Activated naive CD4-positive, alpha-beta T cell treated with anti-CD3 and anti-CD28 coated beads for 36 hours (primary cell): ENCODE data around the gene ACOX2. TPM values are rescaled to one million over a fixed set of nuclear protein-coding genes. Genes with fewer than 3 reads are reported as not detected.
A peak's percentile ranks its signal among the peaks of the same experiment; 100 is the strongest.

Experiments used
- CTCF ChIA-PET: fragments of 350-600 bp; sonication (Branson Sonifier 250); formaldehyde crosslinking; loops from one replicate; lab custom pipeline; 2021; ENCODE audit warnings: antibody characterized with exemption; lab: Charles Lee
- DNase-seq: peaks from one replicate; pipeline ENCODE4 v3.0.0-alpha.2; 2020
- H3K27ac Mint-ChIP-seq: one replicate; pipeline ENCODE4 v1.8.0; 2021; ENCODE audit warnings: mild to moderate bottlenecking, mixed read lengths
- H3K27me3 Mint-ChIP-seq: one replicate; pipeline ENCODE4 v1.8.0; 2021; ENCODE audit warnings: low read depth, mixed read lengths
- H3K36me3 Mint-ChIP-seq: one replicate; pipeline ENCODE4 v1.8.0; 2021; ENCODE audit warnings: low read depth, mixed read lengths
- H3K4me1 Mint-ChIP-seq: one replicate; pipeline ENCODE4 v1.8.0; 2021; ENCODE audit warnings: low read depth, mixed read lengths
- H3K4me3 Mint-ChIP-seq: one replicate; pipeline ENCODE4 v1.8.0; 2021; ENCODE audit warnings: mild to moderate bottlenecking, moderate library complexity, mixed read lengths
- H3K9me3 Mint-ChIP-seq: one replicate; pipeline ENCODE4 v1.8.0; 2021; ENCODE audit warnings: mixed read lengths
- intact Hi-C: fragments of 100-400 bp; cut with micrococcal nuclease; formaldehyde crosslinking; loops from one replicate; pipeline ENCODE4 v1.15.1; 2023
- total RNA-seq, 2 experiments: library from RNA; stranded (reverse); gene quantifications; one replicate each; pipeline ENCODE4 v1.2.3, GENCODE V29; 2021

Gene ACOX2
- total RNA-seq, 2 experiments from 2014 or later = not detected

DNA sequence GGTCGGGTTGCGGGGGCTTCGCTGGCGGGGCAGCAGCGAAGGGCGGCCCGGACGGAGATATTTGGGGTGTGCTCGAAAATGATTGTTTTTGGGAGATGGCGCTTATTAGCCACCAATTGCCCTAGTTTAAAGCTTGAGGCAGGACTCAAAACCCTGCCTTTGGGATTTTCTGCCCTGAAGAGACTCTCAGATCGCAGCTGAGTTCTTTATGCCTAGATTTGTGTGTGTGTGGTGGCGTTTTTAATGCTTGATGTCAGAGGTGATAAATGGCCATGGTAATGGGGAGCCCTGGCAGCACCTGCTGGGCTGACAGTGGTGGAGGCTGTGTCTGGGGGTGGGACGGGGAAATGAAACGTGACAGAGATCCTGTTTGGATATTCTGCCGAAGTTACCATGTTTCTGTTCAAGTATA, 44.5 kb downstream of the ACOX2 start:
- Mint-ChIP-seq H3K4me1 (peaks cover 52% of the 10 kb centered on the region), H3K27ac (peak overlapping the region; percentile 80), H3K4me3 (peak overlapping the region; percentile 88), H3K27me3 (no peaks in the 10 kb centered on the region), H3K36me3 (no peaks in the 10 kb centered on the region), H3K9me3 (no peaks in the 10 kb centered on the region)
- peak; percentile 64 for DNase-seq
- intact Hi-C loops = loop anchor here (1.0 to 5.0 kb wide), 7 partner anchors 29 to 255 kb away; partner anchors contain the start of genes ABHD6, HTD2, PDHB and PXK
- CTCF ChIA-PET = interaction anchor here (0.6 to 4.7 kb wide), 11 partner anchors 21 to 1130 kb away, joined by 3 to 33 read pairs (median 5); partner anchors contain the start of genes HTD2 and RPP14

DNA sequence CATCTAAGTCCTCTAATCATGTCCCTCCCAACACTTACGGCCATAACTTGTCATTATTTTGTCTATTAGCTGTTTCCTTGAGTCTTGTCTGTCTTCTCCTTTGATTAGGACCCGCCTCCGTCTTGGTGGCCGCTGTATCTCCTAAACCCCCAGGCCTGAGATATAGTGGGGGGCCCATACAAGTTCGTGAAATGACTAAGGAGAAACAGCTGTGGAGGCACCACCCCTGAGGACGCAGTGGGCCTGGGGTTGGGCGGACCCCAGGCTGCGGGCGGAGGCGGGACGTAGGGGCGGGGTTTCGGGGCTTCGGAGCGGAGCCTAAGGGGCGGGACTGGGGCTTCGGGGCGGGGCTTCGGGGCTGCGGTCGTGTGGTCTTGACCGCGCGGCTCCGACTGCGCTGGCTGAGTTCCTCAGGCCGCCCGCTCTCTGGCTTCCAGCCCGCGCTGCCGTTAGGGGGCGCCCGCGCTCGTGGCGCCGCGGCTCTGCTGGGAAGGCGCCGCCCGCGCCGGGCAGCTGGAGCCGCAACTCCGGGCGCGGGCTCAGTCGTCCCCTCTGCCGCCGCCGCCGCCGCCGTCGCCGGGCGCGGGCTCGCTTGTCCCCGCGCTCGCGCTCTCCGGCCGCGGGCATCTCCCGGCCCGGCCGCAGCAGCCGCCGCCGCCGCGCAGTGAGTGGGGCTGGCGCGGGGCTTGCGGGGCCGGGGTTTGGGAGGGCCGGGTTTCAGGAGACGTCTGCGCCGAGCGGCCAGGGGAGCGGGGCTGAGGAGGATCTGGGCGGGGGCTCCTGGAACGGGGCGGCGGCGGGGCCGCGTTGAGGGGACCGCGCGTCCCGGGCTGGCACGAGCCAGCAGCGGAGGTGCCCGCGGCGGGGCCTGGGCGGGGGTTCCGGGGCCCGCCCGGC, 45.2 kb downstream of the ACOX2 start, which contains the start of gene KCTD6:
TSS of gene KCTD6 (plus strand) at position 591 of the 897 bp plus-strand sequence. CDS start 6,660 bp downstream, outside the sequence.
- no peaks in the 10 kb centered on the region for H3K27me3 Mint-ChIP-seq
- H3K4me1 Mint-ChIP-seq = peaks cover 47% of the 10 kb centered on the region
- H3K9me3 Mint-ChIP-seq = no peaks in the 10 kb centered on the region
- intact Hi-C loops = loop anchor here (1.0 to 5.0 kb wide), 9 partner anchors 20 to 254 kb away; partner anchors contain the start of genes ABHD6, HTD2, PDHB and PXK
- peak within 1 kb of the TSS; percentile 88 for H3K4me3 Mint-ChIP-seq
- H3K27ac Mint-ChIP-seq = peak within 1 kb of the TSS; percentile 80
- DNase-seq = peak; percentile 83
- CTCF ChIA-PET = interaction anchor here (0.5 to 4.7 kb wide), 19 partner anchors 9 to 1131 kb away, joined by 3 to 33 read pairs (median 4); partner anchors contain the start of genes HTD2, PXK and RPP14
- H3K36me3 Mint-ChIP-seq = no peaks in the 10 kb centered on the region

DNA sequence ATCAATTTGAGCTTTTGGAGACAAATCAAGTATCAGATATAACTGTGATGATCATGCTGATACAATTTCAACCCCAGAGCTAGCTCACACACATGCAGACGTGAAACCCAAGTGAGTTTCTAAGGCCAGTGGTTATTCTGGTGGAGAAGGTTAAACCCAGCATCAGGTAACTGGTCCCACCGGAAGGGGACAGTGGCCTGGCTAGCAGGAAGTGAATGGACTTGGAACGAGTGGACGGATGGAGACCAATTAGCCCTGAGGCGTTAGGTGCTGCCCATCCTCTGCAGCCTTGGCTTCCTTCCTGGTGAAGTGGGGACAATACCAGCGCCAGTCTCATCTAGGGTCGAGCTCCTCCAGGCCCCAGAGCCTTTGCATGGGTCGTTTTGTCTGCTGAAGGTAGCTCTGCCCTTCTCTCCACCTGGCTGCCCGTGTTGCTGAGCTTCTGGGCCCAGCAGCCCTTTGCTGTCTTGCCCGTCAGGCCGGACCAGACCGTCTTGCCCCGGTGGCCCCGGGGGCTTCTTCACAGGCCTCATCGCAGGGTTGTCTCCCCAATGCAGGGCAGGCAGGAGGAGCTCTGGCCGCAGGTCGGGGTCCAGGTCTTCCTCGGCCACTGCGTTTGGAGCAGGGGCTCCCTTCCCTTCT, 46.0 kb downstream of the ACOX2 start:
- Mint-ChIP-seq H3K27ac (no peak overlapping the region), H3K9me3 (no peaks in the 10 kb centered on the region), H3K4me3 (peak overlapping the region; percentile 45), H3K4me1 (peaks cover 39% of the 10 kb centered on the region), H3K27me3 (no peaks in the 10 kb centered on the region), H3K36me3 (no peaks in the 10 kb centered on the region)
- intact Hi-C loops = loop anchor here (1.0 to 5.0 kb wide), 4 partner anchors 20 to 254 kb away; partner anchors contain the start of gene ABHD6
- CTCF ChIA-PET = interaction anchor here (0.9 to 4.7 kb wide), 15 partner anchors 9 to 183 kb away, joined by 3 to 33 read pairs (median 4); partner anchors contain the start of genes HTD2, PXK and RPP14
- no peak for DNase-seq

DNA sequence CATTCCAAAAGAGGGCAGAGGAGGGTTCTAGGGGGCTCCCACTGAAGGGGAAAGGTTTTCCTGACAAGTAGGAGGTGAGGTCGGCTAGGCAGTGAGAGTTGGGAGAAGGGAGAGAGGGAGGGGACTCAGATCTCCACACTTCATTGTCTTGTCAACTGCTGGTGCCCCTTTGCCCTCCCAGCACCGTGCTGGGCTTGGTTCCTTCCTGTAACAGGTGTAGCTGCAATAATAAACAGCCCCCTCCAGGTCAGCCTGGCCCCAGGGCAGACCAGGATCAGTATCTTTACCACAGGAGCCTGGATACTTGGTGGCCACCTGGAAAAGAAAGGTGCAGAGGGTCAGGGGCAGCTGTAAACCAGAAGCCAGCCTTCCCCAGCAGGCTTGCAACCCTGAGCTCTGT, 48.0 kb downstream of the ACOX2 start:
- CTCF ChIA-PET = no interaction called here
- H3K36me3 Mint-ChIP-seq = no peaks in the 10 kb centered on the region
- peaks cover 23% of the 10 kb centered on the region for H3K4me1 Mint-ChIP-seq
- intact Hi-C loops = no loop called here
- no peak overlapping the region for H3K4me3 Mint-ChIP-seq
- no peaks in the 10 kb centered on the region for H3K27me3 Mint-ChIP-seq
- H3K27ac Mint-ChIP-seq = no peak overlapping the region
- DNase-seq = no peak
- no peaks in the 10 kb centered on the region for H3K9me3 Mint-ChIP-seq

DNA sequence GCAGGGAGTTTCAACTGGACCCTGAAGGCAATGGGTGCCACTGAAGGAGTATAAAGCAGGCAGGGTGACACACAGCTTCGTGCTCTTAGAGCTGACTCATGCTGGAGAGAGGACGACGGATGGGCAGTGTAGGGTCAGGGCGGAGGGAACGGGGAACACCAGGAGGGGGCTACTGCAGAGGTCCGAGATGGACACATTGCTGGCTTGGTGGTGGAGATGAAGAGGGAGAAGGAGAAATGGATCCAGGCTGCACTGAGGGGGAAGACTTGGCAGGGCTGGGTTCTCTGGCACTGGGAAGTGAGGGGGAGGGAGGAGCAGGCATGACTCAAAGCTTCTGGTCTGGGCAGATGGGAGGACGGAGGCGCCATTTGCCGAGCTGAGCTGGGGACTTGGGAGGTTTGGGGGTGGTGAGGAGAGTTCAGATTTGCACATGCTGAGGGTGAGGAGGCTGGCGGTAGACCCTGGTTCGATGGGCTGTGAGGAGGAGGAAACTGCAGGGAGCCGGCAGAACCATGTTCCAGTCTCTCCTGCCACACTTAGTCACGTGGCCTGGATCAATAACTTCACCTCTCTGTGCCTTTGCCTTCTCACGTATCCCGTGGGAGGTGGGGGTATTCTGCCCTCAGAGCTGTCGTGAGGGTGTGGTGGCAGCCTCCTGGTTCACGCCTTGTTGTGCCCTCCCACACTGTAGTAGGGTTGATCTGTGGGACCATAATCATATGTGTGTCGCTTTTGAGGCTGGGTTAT, 49.7 kb downstream of the ACOX2 start:
- H3K27ac Mint-ChIP-seq = no peak overlapping the region
- H3K36me3 Mint-ChIP-seq = no peaks in the 10 kb centered on the region
- no peaks in the 10 kb centered on the region for H3K27me3 Mint-ChIP-seq
- DNase-seq = no peak
- H3K4me3 Mint-ChIP-seq = no peak overlapping the region
- CTCF ChIA-PET = interaction anchor here (0.7 to 1.4 kb wide), 2 partner anchors 152 to 179 kb away, joined by 3 read pairs; no protein-coding TSS in a partner anchor
- intact Hi-C loops = no loop called here
- peaks cover 8% of the 10 kb centered on the region for H3K4me1 Mint-ChIP-seq
- H3K9me3 Mint-ChIP-seq = no peaks in the 10 kb centered on the region

DNA sequence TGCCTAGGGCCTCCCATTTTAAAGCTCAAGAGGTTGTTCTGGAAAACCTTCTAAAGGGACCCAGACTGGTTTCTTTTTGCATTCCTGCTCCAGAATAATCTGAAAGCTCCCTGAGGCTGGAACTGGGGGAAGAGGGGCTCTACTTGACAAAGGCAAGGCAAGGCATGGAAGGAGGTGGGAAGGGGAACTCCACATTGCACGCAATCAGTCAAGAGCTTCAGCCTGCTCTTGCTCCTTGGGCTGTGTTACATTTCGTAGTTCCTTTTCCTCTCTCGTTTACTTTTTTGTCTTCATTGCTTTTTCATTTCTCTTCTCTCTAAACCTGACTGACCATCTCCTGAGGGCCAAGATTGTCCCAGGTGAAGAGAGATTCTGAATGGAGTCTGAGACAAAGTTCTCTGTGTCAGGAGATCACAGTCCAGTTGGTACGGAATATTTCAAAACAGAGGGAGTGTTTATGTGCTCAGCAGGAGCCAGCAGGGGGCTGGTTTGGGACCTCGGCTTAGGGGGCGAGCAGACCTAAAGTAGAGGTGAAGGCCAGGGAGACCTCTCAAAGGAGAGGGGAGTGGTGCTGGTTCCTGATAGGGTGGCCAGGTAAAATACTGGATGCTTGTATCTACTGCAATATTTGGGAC, 51.1 kb downstream of the ACOX2 start:
- intact Hi-C loops = no loop called here
- Mint-ChIP-seq H3K27ac (no peak overlapping the region), H3K36me3 (no peaks in the 10 kb centered on the region), H3K9me3 (no peaks in the 10 kb centered on the region), H3K27me3 (no peaks in the 10 kb centered on the region), H3K4me3 (no peak overlapping the region), H3K4me1 (peaks cover 3% of the 10 kb centered on the region)
- DNase-seq = no peak
- CTCF ChIA-PET = no interaction called here

DNA sequence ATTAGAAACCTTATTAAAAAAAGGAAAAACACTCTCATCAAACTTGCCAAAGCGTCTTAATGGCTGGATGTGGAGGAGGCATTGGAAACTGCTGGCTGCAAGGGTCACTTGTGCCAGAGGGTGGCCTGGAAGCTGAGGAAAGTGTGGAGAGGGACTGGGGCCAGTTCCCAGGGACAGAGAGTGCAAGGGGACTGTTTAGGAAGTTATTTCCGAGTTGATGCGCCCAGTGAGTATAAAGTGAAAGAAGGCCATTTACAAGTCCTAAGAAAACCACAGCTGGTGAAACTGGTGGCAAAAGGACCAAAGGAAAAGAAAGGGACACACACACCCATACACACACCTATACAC, 52.3 kb downstream of the ACOX2 start:
- intact Hi-C loops = no loop called here

DNA sequence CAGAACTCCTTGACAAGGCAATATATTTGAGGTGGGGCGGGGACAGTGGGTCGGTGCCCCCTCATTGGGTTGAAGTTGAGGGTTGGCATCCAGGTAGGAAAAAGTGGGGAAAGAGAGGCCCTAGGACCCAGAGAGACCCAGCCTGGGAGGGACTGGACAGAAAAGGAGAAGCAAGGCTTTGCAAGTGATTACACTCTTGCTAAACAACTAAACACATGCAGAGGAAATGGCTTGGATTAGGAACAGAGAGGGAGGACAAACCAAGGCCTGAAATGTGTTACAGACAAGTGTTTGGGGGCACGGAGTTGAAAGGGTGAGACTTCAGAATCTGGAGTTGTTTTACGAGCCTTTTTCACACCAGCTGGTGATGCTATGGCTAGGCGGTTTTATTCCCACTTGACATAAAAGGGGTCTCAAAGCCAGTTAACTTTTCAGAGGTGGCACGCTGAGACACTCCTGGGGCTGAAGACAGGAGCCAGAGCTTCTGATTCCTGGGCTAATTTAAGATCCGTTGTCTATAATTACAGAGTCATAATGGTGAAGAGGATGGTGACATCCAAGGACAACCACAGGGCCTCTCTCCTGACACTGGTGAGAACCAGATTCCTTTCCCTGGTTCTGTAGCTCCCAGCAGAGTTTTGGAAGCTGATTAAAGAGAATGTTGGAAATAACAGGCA, 52.8 kb downstream of the ACOX2 start:
- no peak for DNase-seq
- intact Hi-C loops = no loop called here
- H3K27me3 Mint-ChIP-seq = no peaks in the 10 kb centered on the region
- no peaks in the 10 kb centered on the region for H3K4me1 Mint-ChIP-seq
- no peaks in the 10 kb centered on the region for H3K9me3 Mint-ChIP-seq
- CTCF ChIA-PET = interaction anchor here (0.6 kb wide), 1 partner anchor 28 kb away, joined by 4 read pairs; no protein-coding TSS in a partner anchor
- H3K36me3 Mint-ChIP-seq = no peaks in the 10 kb centered on the region
- no peak overlapping the region for H3K4me3 Mint-ChIP-seq
- H3K27ac Mint-ChIP-seq = no peak overlapping the region

More for the DNA sequence above, 52.3 kb downstream of the ACOX2 start:
- Mint-ChIP-seq H3K27me3 (no peaks in the 10 kb centered on the region), H3K4me3 (no peak overlapping the region), H3K9me3 (no peaks in the 10 kb centered on the region), H3K4me1 (no peaks in the 10 kb centered on the region), H3K27ac (no peak overlapping the region), H3K36me3 (no peaks in the 10 kb centered on the region)
- CTCF ChIA-PET = no interaction called here
- no peak for DNase-seq

DNA sequence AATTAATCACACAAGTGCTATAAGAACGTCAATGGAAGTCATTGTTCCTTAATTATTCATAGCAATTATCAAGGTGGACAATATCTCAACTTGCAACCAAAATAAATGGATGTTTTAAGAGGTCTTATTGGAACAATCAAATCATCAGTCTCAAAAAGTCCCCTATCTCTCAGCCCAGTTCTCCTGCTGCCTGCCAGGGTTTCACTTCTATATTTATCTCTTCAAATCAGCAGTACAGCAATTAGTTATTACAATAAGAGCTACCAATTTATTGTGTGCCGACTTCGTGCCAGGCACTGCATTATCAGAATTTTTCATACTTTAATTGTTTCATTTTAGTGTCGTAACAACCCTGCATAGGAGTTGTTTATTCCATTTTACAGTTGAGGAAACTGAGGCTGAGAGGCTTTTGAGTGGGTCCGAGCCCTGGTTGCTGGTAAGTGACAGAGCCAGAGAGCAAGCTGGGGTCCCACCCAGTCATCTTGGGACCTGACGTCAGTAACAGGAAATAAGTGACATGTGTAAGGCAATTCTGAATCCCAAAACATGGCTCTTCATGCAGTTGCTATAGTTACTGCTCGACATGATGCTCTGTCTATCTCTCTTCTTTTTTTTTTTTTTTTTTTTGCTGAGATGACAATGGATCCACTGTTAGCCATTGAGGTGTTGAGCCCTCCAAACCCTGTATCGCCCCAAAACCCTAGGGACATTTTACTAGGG, 53.9 kb downstream of the ACOX2 start:
- Mint-ChIP-seq H3K4me3 (no peak overlapping the region), H3K27ac (no peak overlapping the region), H3K4me1 (no peaks in the 10 kb centered on the region), H3K36me3 (no peaks in the 10 kb centered on the region), H3K27me3 (no peaks in the 10 kb centered on the region), H3K9me3 (no peaks in the 10 kb centered on the region)
- intact Hi-C loops = no loop called here
- CTCF ChIA-PET = interaction anchor here (0.6 kb wide), 1 partner anchor 29 kb away, joined by 4 read pairs; no protein-coding TSS in a partner anchor
- no peak for DNase-seq

DNA sequence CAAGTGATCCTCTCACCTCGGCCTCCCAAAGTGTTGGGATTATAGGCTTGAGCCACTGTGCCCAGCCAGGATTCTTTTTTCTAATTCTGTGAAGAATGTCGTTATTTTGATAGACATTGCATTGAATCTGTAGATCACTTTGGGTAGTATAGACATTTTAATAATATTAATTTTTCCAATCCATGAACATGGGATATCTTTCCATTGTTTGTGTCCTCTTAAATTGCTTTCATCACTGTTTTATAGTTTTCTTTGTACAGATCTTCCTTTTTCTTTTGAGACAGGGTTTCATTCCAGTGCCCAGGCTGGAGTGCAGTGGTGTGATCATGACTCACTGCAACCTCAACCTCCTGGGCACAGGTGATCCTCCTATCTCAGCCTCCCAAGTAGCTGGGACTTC, 56.7 kb downstream of the ACOX2 start:
- no peak for DNase-seq
- Mint-ChIP-seq H3K4me3 (no peak overlapping the region), H3K36me3 (no peaks in the 10 kb centered on the region), H3K4me1 (no peaks in the 10 kb centered on the region), H3K27ac (no peak overlapping the region), H3K27me3 (no peaks in the 10 kb centered on the region), H3K9me3 (no peaks in the 10 kb centered on the region)
- CTCF ChIA-PET = no interaction called here
- intact Hi-C loops = no loop called here
